Ovary (tissue), 9 donors: ENCODE data around the gene XXYLT1. TPM values are rescaled to one million over a fixed set of nuclear protein-coding genes. Genes with fewer than 3 reads are reported as not detected.
"Not testable (repeated sequence)": the region's sequence is repeated elsewhere in the genome, so short reads cannot be mapped to it uniquely, and the experiment has no call there.

Source experiments
- DNase-seq, 5 donors: peaks; one replicate each; pipeline ENCODE4 v3.0.0-alpha.2; 2019 to 2020
- H3K27ac ChIP-seq, 2 donors: fragments of 200-600 bp; one replicate each; pipeline versions ENCODE4 v1.5.1 to v1.8.0; 2019 to 2022
- H3K27me3 ChIP-seq: fragments of 200-600 bp; one replicate; pipeline ENCODE4 v1.8.0; 2022
- H3K36me3 ChIP-seq: fragments of 200-600 bp; sonication (generic); one replicate; pipeline ENCODE4 v1.5.1; 2019
- H3K4me1 ChIP-seq: one replicate; pipeline ENCODE4 v1.8.1; 2013; ENCODE audit warnings: mild to moderate bottlenecking, moderate library complexity; ENCODE audit not compliant: insufficient read depth
- H3K4me3 ChIP-seq: fragments of 200-600 bp; sonication (generic); one replicate; pipeline ENCODE4 v1.5.1; 2017
- H3K9me3 ChIP-seq, 2 donors: fragments of 200-600 bp in 1 of 2; sonication (generic) in 1 of 2; one replicate each; pipeline versions ENCODE4 v1.5.1 to v1.8.1; 2013 to 2019; ENCODE audit warnings: mild to moderate bottlenecking in 1 of 2, moderate library complexity in 1 of 2
- EP300 ChIP-seq: sonication (generic); formaldehyde crosslinking; IDR thresholded peaks from one replicate; pipeline ENCODE4 v1.6.1; 2017; ENCODE audit warnings: antibody characterized with exemption
- POLR2A ChIP-seq: fragments of 450-650 bp; IDR thresholded peaks from one replicate; pipeline ENCODE4 v1.6.1; 2017; ENCODE audit warnings: antibody characterized with exemption, mild to moderate bottlenecking, moderate library complexity
- WGBS, 3 donors: extraction: QIAGEN DNeasy Blood & Tissue Kit in 1 of 3; methylation state at CpG; one replicate each; pipeline versions ENCODE4 v1.1.5 to v1.1.7; 2013 to 2017; 5-methylcytosine and 5-hydroxymethylcytosine counted together
- intact Hi-C, 4 donors: fragments of 100-400 bp; cut with DNase I; formaldehyde crosslinking; loops; one replicate each; pipeline versions ENCODE4 v1.11.0 to v1.15.1; 2022 to 2023
- polyA plus RNA-seq, 2 donors: library from polyadenylated mRNA; stranded (reverse); fragments of 200-250 nt in 1 of 2; fragments of 350-450 nt in 1 of 2; fragmentation: Illumina TruSeq in 1 of 2; extraction: RNeasy Lipid Tissue Mini Kit (QIAGEN cat#74804) in 1 of 2; gene quantifications; one replicate each; pipeline ENCODE4 v1.2.3, GENCODE V29; 2013 to 2014
- total RNA-seq, 7 donors: library from RNA; depleted of rRNA in 2 of 7; stranded (reverse); fragments of >200 nt in 2 of 7; fragmentation: NEBNext Ultra II Directional in 3 of 7; extraction: Animal tissue kit (Norgen Biotek cat#: 25700) in 3 of 7; gene quantifications; one replicate each; pipeline versions ENCODE4 v1.1.0 to v1.2.4, GENCODE V29; 2016 to 2023
- TF ChIP-seq, protein P1 (sequence below), 3 donors: fragments of 450-650 bp in 2 of 3; fragments of 200-600 bp in 1 of 3; IDR thresholded peaks; one replicate each; pipeline versions ENCODE4 v1.5.1 to v1.8.0; 2016 to 2022; ENCODE audit warnings: antibody characterized with exemption in 3 of 3, mild to moderate bottlenecking in 1 of 3
- donor health status: DM: no; HTN: no; CAD: no; lungs with moderate emphysema.
- donor health status: DM: no; HTN: no; CAD: no.
- donor health status: Bipolar disorder and iron deficiency.
- donor health status: DM: yes; HTN: yes; CAD: no.
- donor health status: DM: no; HTN: no; CAD: no.
- donor health status: DM: yes; HTN: yes; CAD: no.

Gene XXYLT1
- total and polyA plus RNA-seq, 9 donors: 5.6 to 13.6 (median 10.2) TPM

GRCh38 chr3:195219351-195220230 is 51.4 kb downstream of the XXYLT1 start:
- intact Hi-C loops: no loop called here
- no peak overlapping the region for H3K27ac ChIP-seq
- no peaks in the 10 kb centered on the region for H3K36me3 ChIP-seq
- TF ChIP-seq, protein P1, sequence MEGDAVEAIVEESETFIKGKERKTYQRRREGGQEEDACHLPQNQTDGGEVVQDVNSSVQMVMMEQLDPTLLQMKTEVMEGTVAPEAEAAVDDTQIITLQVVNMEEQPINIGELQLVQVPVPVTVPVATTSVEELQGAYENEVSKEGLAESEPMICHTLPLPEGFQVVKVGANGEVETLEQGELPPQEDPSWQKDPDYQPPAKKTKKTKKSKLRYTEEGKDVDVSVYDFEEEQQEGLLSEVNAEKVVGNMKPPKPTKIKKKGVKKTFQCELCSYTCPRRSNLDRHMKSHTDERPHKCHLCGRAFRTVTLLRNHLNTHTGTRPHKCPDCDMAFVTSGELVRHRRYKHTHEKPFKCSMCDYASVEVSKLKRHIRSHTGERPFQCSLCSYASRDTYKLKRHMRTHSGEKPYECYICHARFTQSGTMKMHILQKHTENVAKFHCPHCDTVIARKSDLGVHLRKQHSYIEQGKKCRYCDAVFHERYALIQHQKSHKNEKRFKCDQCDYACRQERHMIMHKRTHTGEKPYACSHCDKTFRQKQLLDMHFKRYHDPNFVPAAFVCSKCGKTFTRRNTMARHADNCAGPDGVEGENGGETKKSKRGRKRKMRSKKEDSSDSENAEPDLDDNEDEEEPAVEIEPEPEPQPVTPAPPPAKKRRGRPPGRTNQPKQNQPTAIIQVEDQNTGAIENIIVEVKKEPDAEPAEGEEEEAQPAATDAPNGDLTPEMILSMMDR (IDR thresholded peaks at IDR 0.05): no peak
- TF ChIP-seq EP300 (no peak), POLR2A (no peak)
- WGBS, 3 donors: 76 to 90% (median 80%) methylated on average over 8 of the region's 8 CpGs
- H3K4me3 ChIP-seq: no peak overlapping the region
- peaks cover 15% of the 10 kb centered on the region for H3K4me1 ChIP-seq
- no peaks in the 10 kb centered on the region for H3K9me3 ChIP-seq
- H3K27me3 ChIP-seq: no peaks in the 10 kb centered on the region
- peak in 2 of 5 donors; percentile 6 to 21 for DNase-seq

- H3K4me3 ChIP-seq, H3K27me3 ChIP-seq, intact Hi-C loops, H3K9me3 ChIP-seq, H3K36me3 ChIP-seq, DNase-seq, H3K27ac ChIP-seq: not testable (repeated sequence)
- WGBS, 3 donors: 92 to 98% (median 93%) methylated on average over 2 to 5 of the region's 5 CpGs
- peaks cover 13% of the 10 kb centered on the region for H3K4me1 ChIP-seq
These were observed 52.6 kb downstream of the XXYLT1 start for GRCh38 chr3:195218331-195218730.

DNA sequence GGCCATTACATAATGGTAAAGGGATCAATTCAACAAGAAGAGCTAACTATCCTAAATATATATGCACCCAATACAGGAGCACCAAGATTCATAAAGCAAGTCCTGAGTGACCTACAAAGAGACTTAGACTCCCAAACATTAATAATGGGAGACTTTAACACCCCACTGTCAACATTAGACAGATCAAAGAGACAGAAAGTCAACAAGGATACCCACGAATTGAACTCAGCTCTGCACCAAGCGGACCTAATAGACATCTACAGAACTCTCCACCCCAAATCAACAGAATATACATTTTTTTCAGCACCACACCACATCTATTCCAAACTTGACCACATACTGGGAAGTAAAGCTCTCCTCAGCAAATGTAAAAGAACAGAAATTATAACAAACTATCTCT is 55.4 kb downstream of the XXYLT1 start:
- H3K9me3 ChIP-seq, H3K4me3 ChIP-seq, H3K27ac ChIP-seq, H3K27me3 ChIP-seq, DNase-seq, H3K36me3 ChIP-seq, intact Hi-C loops: not testable (repeated sequence)
- 88 to 96% (median 90%) methylated on average over 2 of the region's 2 CpGs for WGBS, 3 donors
- H3K4me1 ChIP-seq: peaks cover 11% of the 10 kb centered on the region

DNA sequence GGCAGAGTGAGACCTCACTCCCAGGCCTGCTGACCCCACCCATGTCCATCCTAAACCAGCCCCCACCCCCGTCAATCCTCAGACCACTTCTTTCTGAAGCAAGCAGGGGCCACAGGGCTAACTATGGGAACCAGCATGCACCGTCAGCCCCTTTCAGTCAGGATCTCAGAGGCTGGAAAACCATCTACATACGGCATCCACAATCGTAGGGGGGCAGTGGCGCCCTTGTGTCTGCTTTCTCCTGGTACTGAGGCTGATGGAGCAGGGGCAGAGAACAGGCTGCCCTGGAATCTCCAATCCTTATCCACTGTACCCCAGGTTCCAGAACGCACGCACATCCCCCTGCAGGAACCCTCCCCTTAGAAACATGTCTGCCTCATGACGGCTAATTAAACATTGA is 56.6 kb downstream of the XXYLT1 start:
- no peaks in the 10 kb centered on the region for H3K27me3 ChIP-seq
- no peak for TF ChIP-seq POLR2A
- no peak for TF ChIP-seq EP300
- TF ChIP-seq, protein P1 (IDR thresholded peaks at IDR 0.05): no peak
- no peaks in the 10 kb centered on the region for H3K36me3 ChIP-seq
- H3K4me3 ChIP-seq: no peak overlapping the region
- intact Hi-C loops: no loop called here
- DNase-seq: no peak
- 97 to 98% (median 98%) methylated on average over 8 of the region's 8 CpGs for WGBS, 3 donors
- no peaks in the 10 kb centered on the region for H3K9me3 ChIP-seq
- H3K4me1 ChIP-seq: peaks cover 14% of the 10 kb centered on the region
- no peak overlapping the region for H3K27ac ChIP-seq

- DNase-seq: no peak
- Histone ChIP-seq H3K36me3 (no peaks in the 10 kb centered on the region), H3K27me3 (no peaks in the 10 kb centered on the region), H3K9me3 (no peaks in the 10 kb centered on the region), H3K27ac (no peak overlapping the region), H3K4me3 (no peak overlapping the region), H3K4me1 (peaks cover 19% of the 10 kb centered on the region)
- TF ChIP-seq EP300: no peak
- TF ChIP-seq POLR2A: no peak
- TF ChIP-seq, protein P1 (IDR thresholded peaks at IDR 0.05): no peak
- 82 to 92% (median 83%) methylated on average over 9 of the region's 9 CpGs for WGBS, 3 donors
- intact Hi-C loops: no loop called here
These were observed 57.2 kb downstream of the XXYLT1 start for GRCh38 chr3:195213639-195214315.
